ENCODE measurements around the gene TIPARP. TPM values are rescaled to one million over a fixed set of nuclear protein-coding genes. Genes with fewer than 3 reads are reported as not detected.

Gene TIPARP
- polyA plus RNA-seq, 1 of the 3 experiments (the other 2 are of a cell fraction), result 6.2 TPM

GRCh38 chr3:156718622-156719306 is 44.4 kb downstream of the TIPARP start:
- Histone ChIP-seq H4K20me1 (ENCODE audit: insufficient read depth) (no peaks in the 10 kb centered on the region), H3K79me2 (ENCODE audit: insufficient read depth) (no peaks in the 10 kb centered on the region), H3K9me2 (peaks cover 3% of the 10 kb centered on the region; the same call in 1 of the 2 replicates), H2AFZ (ENCODE audit: low read depth) (no peak overlapping the region), H3K4me2 (no peak overlapping the region), H3K9me3 (no peaks in the 10 kb centered on the region), H3F3A (replicated peaks; ENCODE audit: insufficient read depth) (no peaks in the 10 kb centered on the region), H3K36me3 (replicated peaks in 1 of 2; ENCODE audit: control insufficient read depth in 1 of 2, insufficient read depth in 2 of 2, low read length in 1 of 2) (peaks cover 3 to 10% of the 10 kb centered on the region in 2 experiments), H3K9ac (no peak overlapping the region), H3K4me1 (ENCODE audit: control insufficient read depth in 1 of 2, insufficient read depth in 2 of 2, low read depth in 1 of 2, low read length in 1 of 2) (peaks cover 0 to 4% of the 10 kb centered on the region in 2 experiments; a peak in 1 of 4 replicates), H3K4me3 (ENCODE audit: low read depth in 2 of 2, low read length in 1 of 2) (no peak overlapping the region), H3K27ac (ENCODE audit: low read depth in 2 of 2, low read length in 1 of 2) (no peak overlapping the region), H3K27me3 (ENCODE audit: insufficient read depth) (no peaks in the 10 kb centered on the region)
- no peak for TF ChIP-seq ELF1 (IDR thresholded peaks at IDR 0.05)
- no peak for TF ChIP-seq MXI1 (IDR thresholded peaks at IDR 0.05; ENCODE audit: low read depth, low read length)
- TF ChIP-seq NFIC (IDR thresholded peaks at IDR 0.05; ENCODE audit: borderline replicate concordance), result no peak
- TF ChIP-seq EZH2phosphoT487 (IDR thresholded peaks at IDR 0.05; ENCODE audit: borderline replicate concordance, low read depth), result no peak
- TF ChIP-seq YY1 (IDR thresholded peaks at IDR 0.05; ENCODE audit: low read depth), result no peak
- TF ChIP-seq RXRA (IDR thresholded peaks at IDR 0.05; ENCODE audit: borderline replicate concordance, low read depth), result no peak
- no peak for TF ChIP-seq FOSL2 (IDR thresholded peaks at IDR 0.05; ENCODE audit: borderline replicate concordance, low read depth)
- TF ChIP-seq GABPA (IDR thresholded peaks at IDR 0.05; ENCODE audit: low read depth), result no peak
- no peak for TF ChIP-seq TEAD4 (IDR thresholded peaks at IDR 0.05; ENCODE audit: borderline replicate concordance, insufficient read depth)
- no peak for TF ChIP-seq RCOR1 (IDR thresholded peaks at IDR 0.05; ENCODE audit: low read length)
- TF ChIP-seq SIN3A (IDR thresholded peaks at IDR 0.05; ENCODE audit: borderline replicate concordance, low read depth, low read length), result no peak
- TF ChIP-seq EP300 (IDR thresholded peaks at IDR 0.05; ENCODE audit: borderline replicate concordance in 1 of 2, low read depth in 1 of 2, low read length in 1 of 2), result no peak
- TF ChIP-seq ZBTB33 (IDR thresholded peaks at IDR 0.05; ENCODE audit: borderline replicate concordance, low read depth), result no peak
- no peak for TF ChIP-seq FOXM1 (IDR thresholded peaks at IDR 0.05; ENCODE audit: low read depth)
- WGBS (ENCODE audit: low lambda C conversion rate), result 81% methylated on average over 3 of the region's 3 CpGs
- DNase-seq, result no peak
- CTCF ChIA-PET, result no interaction called here
- POLR2A ChIA-PET, result no interaction called here

GRCh38 chr3:156720826-156721225 is 46.4 kb downstream of the TIPARP start:
- 72% methylated on average over 2 of the region's 2 CpGs for WGBS (ENCODE audit: low lambda C conversion rate)
- no peak for DNase-seq
- POLR2A ChIA-PET, result no interaction called here
- TF ChIP-seq YY1 (IDR thresholded peaks at IDR 0.05; ENCODE audit: low read depth) (no peak), TCF12 (IDR thresholded peaks at IDR 0.05) (no peak), PBX3 (IDR thresholded peaks at IDR 0.05) (no peak), GATA2 (CRISPR knock-in tag; IDR thresholded peaks at IDR 0.05) (no peak), FOXM1 (IDR thresholded peaks at IDR 0.05; ENCODE audit: low read depth) (no peak), JUND (IDR thresholded peaks at IDR 0.05) (no peak), REST (IDR thresholded peaks at IDR 0.05; ENCODE audit: low read depth, low read length) (no peak), ZBTB33 (IDR thresholded peaks at IDR 0.05; ENCODE audit: borderline replicate concordance, low read depth) (no peak), ELF1 (IDR thresholded peaks at IDR 0.05) (no peak), GABPA (IDR thresholded peaks at IDR 0.05; ENCODE audit: low read depth) (no peak)

More at GRCh38 chr3:156720826-156721225, 46.4 kb downstream of the TIPARP start:
- CTCF ChIA-PET, result interaction anchor here (0.7 kb wide), 1 partner anchor 38 kb away, joined by 3 read pairs; no protein-coding TSS in a partner anchor
- Histone ChIP-seq H3K9me3 (no peaks in the 10 kb centered on the region), H3K4me1 (ENCODE audit: control insufficient read depth in 1 of 2, insufficient read depth in 2 of 2, low read depth in 1 of 2, low read length in 1 of 2) (peaks cover 0 to 4% of the 10 kb centered on the region in 2 experiments; a peak in 1 of 4 replicates), H3K27me3 (ENCODE audit: insufficient read depth) (no peaks in the 10 kb centered on the region), H3K4me2 (no peak overlapping the region), H3K9me2 (peaks cover 3% of the 10 kb centered on the region; the same call in 1 of the 2 replicates), H3K4me3 (ENCODE audit: low read depth in 2 of 2, low read length in 1 of 2) (no peak overlapping the region), H3K79me2 (ENCODE audit: insufficient read depth) (no peaks in the 10 kb centered on the region), H4K20me1 (ENCODE audit: insufficient read depth) (no peaks in the 10 kb centered on the region), H3K27ac (ENCODE audit: low read depth in 2 of 2, low read length in 1 of 2) (no peak overlapping the region), H2AFZ (ENCODE audit: low read depth) (no peak overlapping the region), H3K9ac (no peak overlapping the region), H3F3A (replicated peaks; ENCODE audit: insufficient read depth) (no peaks in the 10 kb centered on the region), H3K36me3 (replicated peaks in 1 of 2; ENCODE audit: control insufficient read depth in 1 of 2, insufficient read depth in 2 of 2, low read length in 1 of 2) (peaks cover 0 to 10% of the 10 kb centered on the region in 2 experiments)

All from SK-N-SH (cell line).